Right lobe of liver (tissue), 4 donors: ENCODE results near the gene RIPK4.

ENCODE experiments used
- POLR2A ChIP-seq: fragments of 450-650 bp; IDR thresholded peaks from one replicate; pipeline ENCODE4 v1.6.1; 2017; ENCODE audit warnings: antibody characterized with exemption, mild to moderate bottlenecking
- TF ChIP-seq, protein P1 (sequence below), 4 donors: fragments of 200-600 bp in 3 of 4; fragments of 450-650 bp in 1 of 4; IDR thresholded peaks; one replicate each; pipeline versions ENCODE4 v1.5.1 to v1.8.0; 2016 to 2022; ENCODE audit warnings: antibody characterized with exemption in 4 of 4, mild to moderate bottlenecking in 2 of 4
- donor health status: DM: no; HTN: no; CAD: no.
- donor health status: DM: no; HTN: no; CAD: no.
- donor health status: DM: no; HTN: yes; CAD: no.

DNA sequence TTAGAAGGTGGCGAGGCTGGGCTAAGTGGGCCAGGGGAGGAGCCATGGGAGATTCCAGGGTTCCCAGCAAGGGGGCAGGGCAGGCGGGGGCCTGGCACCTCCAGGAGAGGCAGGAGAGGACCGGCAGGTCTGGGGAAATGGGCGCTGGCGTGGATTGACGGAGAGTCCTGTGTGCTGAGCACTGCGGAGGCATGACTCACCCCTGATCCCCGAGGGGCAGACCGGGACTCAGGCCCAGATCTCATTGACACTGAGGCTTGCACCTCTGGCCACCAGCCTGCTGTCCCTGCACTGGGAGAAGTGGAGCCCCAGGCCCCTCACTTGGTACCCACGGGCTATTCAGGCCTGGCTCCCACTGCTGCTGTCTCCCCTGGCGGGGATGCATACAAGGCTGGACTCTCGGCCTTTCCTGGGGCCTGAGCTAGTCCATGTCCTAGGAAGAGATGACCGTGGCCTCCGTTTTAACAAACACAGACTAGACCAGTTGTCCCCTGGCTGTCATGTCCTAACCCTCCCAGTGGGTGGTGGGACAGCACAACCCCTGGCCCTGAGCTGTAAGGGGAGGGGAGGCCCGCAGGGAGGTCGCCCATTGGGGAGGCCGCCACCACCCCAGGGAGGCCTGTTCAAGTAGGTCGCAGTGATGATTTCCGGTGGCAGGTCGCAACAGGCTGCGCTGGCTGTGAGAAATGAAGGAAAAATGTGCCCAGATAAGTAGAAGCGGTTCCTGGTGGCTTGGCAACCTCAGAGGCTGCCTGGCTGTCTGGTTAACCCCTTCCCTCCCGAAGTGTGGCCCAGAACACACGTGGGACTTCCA is 39.7 kb downstream of the RIPK4 start:
- TF ChIP-seq, protein P1, sequence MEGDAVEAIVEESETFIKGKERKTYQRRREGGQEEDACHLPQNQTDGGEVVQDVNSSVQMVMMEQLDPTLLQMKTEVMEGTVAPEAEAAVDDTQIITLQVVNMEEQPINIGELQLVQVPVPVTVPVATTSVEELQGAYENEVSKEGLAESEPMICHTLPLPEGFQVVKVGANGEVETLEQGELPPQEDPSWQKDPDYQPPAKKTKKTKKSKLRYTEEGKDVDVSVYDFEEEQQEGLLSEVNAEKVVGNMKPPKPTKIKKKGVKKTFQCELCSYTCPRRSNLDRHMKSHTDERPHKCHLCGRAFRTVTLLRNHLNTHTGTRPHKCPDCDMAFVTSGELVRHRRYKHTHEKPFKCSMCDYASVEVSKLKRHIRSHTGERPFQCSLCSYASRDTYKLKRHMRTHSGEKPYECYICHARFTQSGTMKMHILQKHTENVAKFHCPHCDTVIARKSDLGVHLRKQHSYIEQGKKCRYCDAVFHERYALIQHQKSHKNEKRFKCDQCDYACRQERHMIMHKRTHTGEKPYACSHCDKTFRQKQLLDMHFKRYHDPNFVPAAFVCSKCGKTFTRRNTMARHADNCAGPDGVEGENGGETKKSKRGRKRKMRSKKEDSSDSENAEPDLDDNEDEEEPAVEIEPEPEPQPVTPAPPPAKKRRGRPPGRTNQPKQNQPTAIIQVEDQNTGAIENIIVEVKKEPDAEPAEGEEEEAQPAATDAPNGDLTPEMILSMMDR (IDR thresholded peaks at IDR 0.05) = no peak
- no peak for TF ChIP-seq POLR2A
